Stimulated activated CD4-positive, alpha-beta T cell treated with anti-CD3 and anti-CD28 coated beads, Interleukin-12 subunit alpha, Interleukin-12 subunit beta, amount 100 ng/mL, for 48 hours (primary cell): ENCODE measurements around the gene BCL11A.

Experiments used
- DNase-seq, 3 donors: peaks; one replicate each; pipeline ENCODE4 v3.0.0-alpha.2; 2020; ENCODE audit warnings: low read depth in 2 of 3, low spot score in 1 of 3

Gene BCL11A

GRCh38 chr2:60488291-60488690, 65.2 kb downstream of the BCL11A start:
- DNase-seq: no peak

GRCh38 chr2:60487174-60487573, 66.3 kb downstream of the BCL11A start:
- DNase-seq: no peak

- no peak for DNase-seq
Measured at GRCh38 chr2:60486551-60486950, 66.9 kb downstream of the BCL11A start.

- no peak for DNase-seq
Measured at GRCh38 chr2:60486067-60486466, 67.4 kb downstream of the BCL11A start.

- no peak for DNase-seq
Measured at GRCh38 chr2:60485550-60485949, 67.9 kb downstream of the BCL11A start.

GRCh38 chr2:60485055-60485454, 68.4 kb downstream of the BCL11A start:
- no peak for DNase-seq

DNA sequence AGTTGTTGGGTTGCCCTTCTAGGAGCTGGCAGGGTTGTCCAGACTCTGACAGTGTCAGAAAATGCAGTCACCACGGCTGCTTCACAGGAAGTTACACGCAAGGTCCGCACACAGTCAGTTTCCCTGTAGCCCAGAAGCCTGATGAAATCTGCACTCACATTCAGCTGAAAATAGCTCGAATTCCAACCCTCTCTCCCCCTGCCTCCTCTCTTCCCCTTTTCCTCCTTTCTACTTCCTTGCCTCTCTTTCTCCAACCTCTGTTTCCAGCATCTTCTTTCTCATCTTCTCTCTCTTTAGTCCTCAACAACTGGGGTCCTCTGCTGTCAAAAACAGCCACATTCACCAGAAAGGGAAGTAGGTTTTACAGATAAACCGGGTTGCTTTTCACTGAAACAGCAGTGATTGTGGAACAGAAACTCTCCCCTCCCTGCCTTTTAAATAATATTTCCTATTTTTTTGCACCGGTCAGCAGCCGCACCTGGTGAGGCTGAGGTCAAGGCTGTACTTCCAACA, 69.3 kb downstream of the BCL11A start:
- DNase-seq: no peak

GRCh38 chr2:60483401-60483800, 70.1 kb downstream of the BCL11A start:
- DNase-seq: no peak

DNA sequence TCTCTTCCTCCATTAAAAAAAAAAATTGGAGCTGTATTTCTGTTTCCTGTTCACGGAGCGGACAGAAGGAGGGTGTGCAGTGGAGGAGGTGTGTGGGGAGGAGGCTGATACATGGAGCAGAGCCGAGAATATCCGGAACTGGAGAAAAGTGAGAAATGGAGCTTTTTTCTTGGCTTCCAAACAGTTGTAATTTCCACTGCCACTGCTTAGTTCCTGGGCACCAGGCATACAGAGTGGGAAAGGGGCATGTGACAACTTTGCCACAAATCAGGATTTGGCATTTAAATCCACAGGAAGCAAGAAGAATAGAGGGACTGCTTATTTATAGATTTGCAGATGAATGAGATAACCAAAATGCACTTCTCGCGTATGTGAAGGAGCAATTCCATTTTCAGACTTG, 71.2 kb downstream of the BCL11A start:
- no peak for DNase-seq

DNA sequence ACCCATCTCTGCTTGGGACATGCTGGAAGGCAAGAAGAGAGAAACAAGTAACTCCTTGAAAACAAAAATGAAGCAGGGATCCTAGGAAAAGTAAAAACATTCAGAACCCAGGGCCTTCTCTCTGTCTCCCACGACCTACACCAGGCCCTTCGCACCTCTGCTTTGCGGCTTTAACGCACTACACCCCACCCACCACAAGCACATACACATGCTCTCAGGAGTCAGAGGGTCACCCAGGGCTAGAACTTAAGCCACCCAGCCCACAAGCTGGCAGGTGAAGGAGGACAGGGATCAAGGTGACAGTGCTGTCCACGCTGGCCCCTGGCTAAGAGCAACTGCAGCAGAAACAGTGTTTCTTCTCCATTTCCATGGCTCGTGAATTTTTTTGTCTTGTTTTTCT, 72.2 kb downstream of the BCL11A start:
- DNase-seq: no peak

DNA sequence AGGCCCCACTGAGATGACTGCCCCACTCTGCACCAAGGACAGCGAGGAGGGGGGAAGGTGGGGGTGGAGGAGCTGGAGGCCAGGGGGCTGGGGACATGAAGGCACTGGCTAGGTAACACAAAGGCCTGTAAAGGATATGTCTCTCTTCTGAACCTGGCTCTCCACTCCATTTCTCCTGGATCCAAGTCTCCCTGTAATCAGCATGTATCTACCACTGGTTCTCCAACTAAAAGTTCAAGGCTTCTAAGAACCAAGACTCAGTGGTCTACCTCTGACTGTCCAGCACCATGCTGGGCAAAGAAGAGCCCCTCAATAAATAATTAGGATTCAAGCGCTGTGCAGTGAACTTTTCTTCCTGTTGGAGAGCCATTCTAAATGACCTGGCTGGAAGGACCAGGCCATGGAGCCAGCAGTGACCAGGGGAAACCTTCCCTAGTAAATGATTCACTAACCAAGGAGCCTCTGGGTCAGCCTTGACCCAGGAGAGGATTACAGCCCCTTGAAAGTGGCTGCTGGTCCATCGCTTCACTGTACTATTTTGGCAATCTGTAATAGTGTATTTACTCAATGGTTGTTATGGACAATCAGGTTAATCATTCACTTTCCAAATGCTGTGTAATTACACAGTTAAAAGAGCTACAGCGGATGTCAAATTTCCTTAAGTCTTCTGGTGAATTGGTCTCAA, 73.2 kb downstream of the BCL11A start:
- no peak for DNase-seq

DNA sequence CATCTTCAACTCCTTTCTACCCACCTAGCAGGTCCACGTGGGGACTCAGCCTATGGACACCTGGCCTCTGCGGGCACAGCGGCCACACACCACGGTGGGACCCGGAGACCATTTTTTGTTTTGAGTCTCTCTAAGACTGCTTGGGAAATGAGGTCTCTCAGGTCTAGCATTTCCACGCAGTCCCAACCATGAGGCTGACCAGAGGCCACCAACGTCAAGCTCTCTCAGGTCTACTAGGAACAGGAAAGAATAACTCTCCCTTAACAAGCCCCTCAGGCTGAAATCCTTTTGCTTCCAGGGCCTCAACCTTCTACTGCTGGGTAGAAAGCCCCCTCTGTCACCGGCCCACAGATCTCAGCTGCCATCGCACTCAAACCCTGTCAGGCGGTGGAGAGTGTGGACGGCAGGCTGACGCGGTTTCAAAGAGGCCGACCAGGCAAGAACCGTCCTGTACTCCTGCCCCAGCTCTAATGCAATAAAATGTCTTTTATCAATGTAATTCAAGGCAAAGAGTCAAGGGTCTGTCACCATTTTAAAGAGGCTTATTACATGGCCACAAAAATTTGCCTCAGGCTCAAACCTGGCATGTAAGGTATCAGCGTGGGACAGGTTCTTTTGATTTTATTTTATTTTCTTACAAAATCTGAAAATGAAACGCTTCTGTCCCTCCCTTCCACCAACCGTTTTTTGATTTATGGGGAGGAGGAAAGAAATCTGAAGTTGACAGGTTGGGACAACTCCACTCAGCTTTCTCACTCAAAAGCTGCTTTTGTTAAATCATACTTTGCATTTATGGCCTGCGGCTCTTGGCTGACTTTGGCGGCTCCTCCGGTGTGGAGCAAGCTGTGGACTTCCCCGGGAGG, 74.0 kb downstream of the BCL11A start:
- DNase-seq: no peak

DNA sequence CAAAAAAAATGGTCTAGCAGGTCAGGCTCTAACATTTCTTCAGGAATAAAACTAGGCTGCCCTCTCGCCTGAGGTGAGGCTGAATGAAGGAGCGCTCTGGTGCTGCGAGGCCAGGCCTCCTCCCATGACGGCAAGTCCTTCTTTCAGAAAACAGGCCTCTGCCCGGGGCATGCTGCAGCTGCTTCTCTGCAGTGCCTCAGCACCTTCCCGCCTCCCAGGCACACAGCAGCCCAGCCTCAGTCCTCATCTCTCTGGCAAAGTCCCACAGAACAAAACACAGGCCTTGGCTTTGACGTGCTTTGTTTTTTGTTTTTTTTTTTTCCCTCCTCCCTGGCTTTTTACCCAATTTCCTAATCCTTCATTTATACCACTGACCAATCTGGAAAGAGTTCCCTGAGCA, 74.8 kb downstream of the BCL11A start:
- no peak for DNase-seq

DNA sequence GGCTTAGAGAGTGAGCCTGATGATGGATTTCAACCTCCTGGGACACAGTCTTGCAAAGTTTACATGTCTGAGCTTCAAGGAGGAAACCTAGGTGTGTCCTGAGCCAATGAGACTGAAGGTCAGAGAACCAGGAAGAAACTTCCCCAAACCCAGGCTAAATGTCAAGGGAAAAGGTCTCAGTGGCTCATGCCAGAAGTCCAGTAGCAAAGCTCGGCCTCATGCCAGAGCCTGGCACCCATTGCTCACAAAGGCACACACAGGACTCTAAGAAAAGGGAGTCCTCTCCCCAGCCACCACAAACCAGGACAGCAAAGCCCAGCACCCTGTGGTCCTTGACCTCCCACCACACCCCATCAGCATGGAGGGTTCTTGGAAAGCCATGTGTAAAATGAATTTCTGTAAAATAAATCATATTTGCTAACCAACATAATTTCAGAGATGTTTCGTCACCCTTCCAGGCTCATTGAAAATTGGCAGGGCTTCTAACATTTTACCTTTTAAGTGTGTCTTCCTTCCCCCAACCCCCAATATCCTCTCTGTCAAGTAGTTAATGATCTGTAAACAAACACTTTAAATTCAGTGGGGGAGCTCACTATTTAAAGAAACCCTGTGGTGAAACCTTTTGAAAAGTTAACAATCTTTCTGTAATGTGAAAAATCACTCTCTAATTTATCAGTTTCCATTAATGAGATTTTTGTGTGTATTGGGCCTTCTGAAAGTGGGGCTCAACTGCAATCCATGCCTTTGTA, 77.1 kb downstream of the BCL11A start:
- no peak for DNase-seq

GRCh38 chr2:60475123-60475830, 78.2 kb downstream of the BCL11A start:
- DNase-seq: no peak

DNA sequence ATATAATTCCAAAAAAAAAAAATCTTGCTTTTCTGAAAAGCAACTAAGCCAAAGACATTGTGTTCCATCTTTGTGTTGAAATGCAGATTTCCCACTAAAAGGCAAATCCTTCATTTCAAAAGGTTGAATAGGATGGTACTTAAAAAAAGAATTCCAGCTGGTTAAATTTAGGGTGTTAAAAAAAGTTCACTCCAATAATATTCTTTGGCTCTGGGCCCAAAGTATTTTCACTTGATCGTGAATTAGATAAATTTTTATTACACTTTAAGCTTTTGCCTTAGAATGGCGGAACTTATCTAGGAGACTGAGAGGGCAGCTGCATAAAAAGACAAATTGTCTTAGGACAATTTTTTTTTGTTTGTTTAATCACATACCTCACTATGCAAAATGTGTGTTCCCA, 79.2 kb downstream of the BCL11A start:
- no peak for DNase-seq

GRCh38 chr2:60473546-60473945, 79.9 kb downstream of the BCL11A start:
- DNase-seq: no peak

DNA sequence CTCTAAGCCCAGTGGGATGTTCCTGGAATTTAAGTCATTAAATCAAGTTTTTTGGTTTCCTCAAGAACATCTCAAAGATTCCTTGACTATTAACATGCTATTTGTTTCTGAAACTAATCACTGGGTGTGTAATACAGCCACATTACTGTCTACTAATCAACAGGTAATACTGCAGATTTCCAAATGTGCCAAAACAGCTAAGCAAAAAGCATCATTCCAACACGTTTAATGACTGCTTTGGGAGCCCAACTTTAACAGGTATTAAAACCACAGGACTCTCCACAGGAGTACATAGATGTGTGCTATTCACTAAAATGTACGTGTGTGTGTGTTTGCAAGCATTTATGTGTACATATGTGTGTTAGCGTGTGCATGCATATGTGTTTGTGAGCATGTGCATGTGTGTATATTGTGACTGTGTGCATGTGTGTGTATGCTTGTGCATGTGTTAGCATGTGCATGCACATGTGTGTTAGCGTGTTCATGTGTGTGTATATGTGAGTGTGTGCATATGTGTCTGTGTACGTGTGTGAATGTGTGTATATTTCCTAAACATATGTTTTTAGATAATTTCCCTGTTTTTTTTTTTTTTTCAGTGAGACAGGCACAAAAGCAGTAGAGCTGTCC, 80.7 kb downstream of the BCL11A start:
- no peak for DNase-seq

- DNase-seq: no peak
Measured at GRCh38 chr2:60472041-60472440, 81.4 kb downstream of the BCL11A start.

GRCh38 chr2:60470340-60470739, 83.1 kb downstream of the BCL11A start:
- DNase-seq: no peak
